ENCODE results near the gene GPR150. TPM values are rescaled to one million over a fixed set of nuclear protein-coding genes. Genes with fewer than 3 reads are reported as not detected.
A peak's percentile ranks its signal among the peaks of the same experiment; 100 is the strongest.

Gene GPR150
- total RNA-seq, 1 donor from 2014 or later, result 0.14 TPM

GRCh38 chr5:95583992-95584391, 35.9 kb upstream of the GPR150 start:
- H3K79me2 ChIP-seq (ENCODE audit: insufficient read depth, low read length), result no peaks in the 10 kb centered on the region
- H3K36me3 ChIP-seq (ENCODE audit: insufficient read depth, low read length), result no peaks in the 10 kb centered on the region
- TF ChIP-seq CTCF (IDR thresholded peaks at IDR 0.05; ENCODE audit: insufficient read depth, low read depth, low read length) (no peak), EZH2 (IDR thresholded peaks at IDR 0.05; ENCODE audit: insufficient read depth, low read length) (no peak)
- FAIRE-seq, result no peak
- no peak overlapping the region for H3K9ac ChIP-seq (ENCODE audit: low read length)
- H4K20me1 ChIP-seq (ENCODE audit: insufficient read depth, low read length), result no peaks in the 10 kb centered on the region
- H3K27ac Mint-ChIP-seq (ENCODE audit: unreplicated experiment), result no peak overlapping the region
- H3K4me3 ChIP-seq (ENCODE audit: insufficient read depth, low read depth, low read length), result no peak overlapping the region
- no peak overlapping the region for H3K4me3 Mint-ChIP-seq (ENCODE audit: unreplicated experiment)
- H3K4me2 ChIP-seq (ENCODE audit: low read length), result no peak overlapping the region
- H3K9me3 ChIP-seq (ENCODE audit: insufficient read depth, low read depth, low read length), result no peaks in the 10 kb centered on the region
- no peaks in the 10 kb centered on the region for H3K4me1 ChIP-seq (ENCODE audit: insufficient read depth, low read length)
- peaks cover 2% of the 10 kb centered on the region for H3K9me3 Mint-ChIP-seq (ENCODE audit: unreplicated experiment)
- peaks cover 6% of the 10 kb centered on the region for H3K36me3 Mint-ChIP-seq (ENCODE audit: low read depth, unreplicated experiment)
- H3K4me1 Mint-ChIP-seq (ENCODE audit: low read depth, unreplicated experiment), result no peaks in the 10 kb centered on the region
- H3K27me3 ChIP-seq (ENCODE audit: insufficient read depth, low read length), result no peaks in the 10 kb centered on the region
- no peak overlapping the region for H3K27ac ChIP-seq (ENCODE audit: low read depth, low read length)
- H3K27me3 Mint-ChIP-seq (ENCODE audit: low read depth, unreplicated experiment), result no peaks in the 10 kb centered on the region
- H2AFZ ChIP-seq (ENCODE audit: low read depth, low read length), result no peak overlapping the region
- no peak for DNase-seq (ENCODE audit: low read depth)

GRCh38 chr5:95590880-95591279, 29.0 kb upstream of the GPR150 start:
- H3K4me1 ChIP-seq (ENCODE audit: insufficient read depth, low read length), result peaks cover 12% of the 10 kb centered on the region
- Mint-ChIP-seq H3K36me3 (ENCODE audit: low read depth, unreplicated experiment) (peaks cover 2% of the 10 kb centered on the region), H3K27ac (ENCODE audit: unreplicated experiment) (no peak overlapping the region), H3K27me3 (ENCODE audit: low read depth, unreplicated experiment) (no peaks in the 10 kb centered on the region), H3K9me3 (ENCODE audit: unreplicated experiment) (no peaks in the 10 kb centered on the region), H3K4me3 (ENCODE audit: unreplicated experiment) (no peak overlapping the region), H3K4me1 (ENCODE audit: low read depth, unreplicated experiment) (peaks cover 16% of the 10 kb centered on the region)
- H2AFZ ChIP-seq (ENCODE audit: low read depth, low read length), result no peak overlapping the region
- H3K27ac ChIP-seq (ENCODE audit: low read depth, low read length), result peak overlapping the region; percentile 46
- no peak for FAIRE-seq
- peak overlapping the region; percentile 61 for H3K4me2 ChIP-seq (ENCODE audit: low read length)
- no peak overlapping the region for H3K4me3 ChIP-seq (ENCODE audit: insufficient read depth, low read depth, low read length)
- no peaks in the 10 kb centered on the region for H4K20me1 ChIP-seq (ENCODE audit: insufficient read depth, low read length)
- no peaks in the 10 kb centered on the region for H3K79me2 ChIP-seq (ENCODE audit: insufficient read depth, low read length)
- H3K27me3 ChIP-seq (ENCODE audit: insufficient read depth, low read length), result no peaks in the 10 kb centered on the region
- no peak for DNase-seq (ENCODE audit: low read depth)
- H3K9me3 ChIP-seq (ENCODE audit: insufficient read depth, low read depth, low read length), result no peaks in the 10 kb centered on the region
- no peak overlapping the region for H3K9ac ChIP-seq (ENCODE audit: low read length)
- no peak for TF ChIP-seq EZH2 (IDR thresholded peaks at IDR 0.05; ENCODE audit: insufficient read depth, low read length)
- TF ChIP-seq CTCF (IDR thresholded peaks at IDR 0.05; ENCODE audit: insufficient read depth, low read depth, low read length), result no peak
- no peaks in the 10 kb centered on the region for H3K36me3 ChIP-seq (ENCODE audit: insufficient read depth, low read length)

GRCh38 chr5:95591490-95591901, 28.4 kb upstream of the GPR150 start:
- Mint-ChIP-seq H3K27me3 (ENCODE audit: low read depth, unreplicated experiment) (no peaks in the 10 kb centered on the region), H3K36me3 (ENCODE audit: low read depth, unreplicated experiment) (peaks cover 2% of the 10 kb centered on the region), H3K9me3 (ENCODE audit: unreplicated experiment) (no peaks in the 10 kb centered on the region), H3K4me1 (ENCODE audit: low read depth, unreplicated experiment) (peaks cover 16% of the 10 kb centered on the region), H3K4me3 (ENCODE audit: unreplicated experiment) (no peak overlapping the region), H3K27ac (ENCODE audit: unreplicated experiment) (peak overlapping the region; percentile 27)
- Histone ChIP-seq H3K4me2 (ENCODE audit: low read length) (peak overlapping the region; percentile 61), H3K79me2 (ENCODE audit: insufficient read depth, low read length) (no peaks in the 10 kb centered on the region), H3K36me3 (ENCODE audit: insufficient read depth, low read length) (no peaks in the 10 kb centered on the region), H2AFZ (ENCODE audit: low read depth, low read length) (no peak overlapping the region), H3K4me1 (ENCODE audit: insufficient read depth, low read length) (peaks cover 12% of the 10 kb centered on the region), H3K9me3 (ENCODE audit: insufficient read depth, low read depth, low read length) (no peaks in the 10 kb centered on the region), H3K9ac (ENCODE audit: low read length) (no peak overlapping the region), H3K27ac (ENCODE audit: low read depth, low read length) (peak overlapping the region; percentile 50), H4K20me1 (ENCODE audit: insufficient read depth, low read length) (no peaks in the 10 kb centered on the region), H3K4me3 (ENCODE audit: insufficient read depth, low read depth, low read length) (no peak overlapping the region), H3K27me3 (ENCODE audit: insufficient read depth, low read length) (no peaks in the 10 kb centered on the region)
- TF ChIP-seq CTCF (IDR thresholded peaks at IDR 0.05; ENCODE audit: insufficient read depth, low read depth, low read length) (no peak), EZH2 (IDR thresholded peaks at IDR 0.05; ENCODE audit: insufficient read depth, low read length) (no peak)
- FAIRE-seq (peak; percentile 97), DNase-seq (ENCODE audit: low read depth) (peak; percentile 72)

Measured in astrocyte (in vitro differentiated cells and primary cell).